ENCODE measurements around the gene HTT. TPM values are rescaled to one million over a fixed set of nuclear protein-coding genes. Genes with fewer than 3 reads are reported as not detected.
"Not testable (repeated sequence)": the region's sequence is repeated elsewhere in the genome, so short reads cannot be mapped to it uniquely, and the experiment has no call there.

The HTT gene
- total RNA-seq, 2 donors from 2014 or later, result 56.3 to 89.5 TPM

DNA sequence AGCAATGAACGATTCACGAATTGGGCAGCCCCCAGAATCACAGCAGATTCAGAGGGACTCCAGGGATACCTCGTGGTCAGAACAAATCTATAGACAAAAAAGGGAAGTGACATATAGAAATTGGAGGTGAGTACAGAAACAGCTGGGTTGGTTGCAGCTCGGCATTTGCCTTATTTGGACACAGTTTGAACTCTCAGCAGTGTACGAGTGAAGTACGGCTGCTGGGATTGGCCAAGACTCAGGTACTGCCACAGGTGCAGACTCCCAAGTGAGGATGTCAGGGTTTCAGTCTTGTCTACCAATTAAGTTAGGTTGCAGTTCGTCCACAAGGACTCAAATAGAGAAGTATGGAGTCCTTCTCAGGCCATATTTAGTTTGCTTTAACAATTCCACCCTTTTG, 28.3 kb upstream of the HTT start:
- Histone ChIP-seq H3K9me3 (no peaks in the 10 kb centered on the region), H3K4me1 (ENCODE audit: control insufficient read depth in 1 of 2, low read depth in 2 of 2) (peaks cover 0 to 19% of the 10 kb centered on the region in 2 donors), H3K27ac (no peak overlapping the region), H3K27me3 (replicated peaks; ENCODE audit: insufficient read depth) (peaks cover 3% of the 10 kb centered on the region), H3K36me3 (no peaks in the 10 kb centered on the region), H3K4me3 (no peak overlapping the region)
- DNase-seq (ENCODE audit: low spot score) (no peak), ATAC-seq (ENCODE audit: insufficient number of reproducible peaks, low FRiP score, low read depth) (no peak)
- TF ChIP-seq, protein P1, sequence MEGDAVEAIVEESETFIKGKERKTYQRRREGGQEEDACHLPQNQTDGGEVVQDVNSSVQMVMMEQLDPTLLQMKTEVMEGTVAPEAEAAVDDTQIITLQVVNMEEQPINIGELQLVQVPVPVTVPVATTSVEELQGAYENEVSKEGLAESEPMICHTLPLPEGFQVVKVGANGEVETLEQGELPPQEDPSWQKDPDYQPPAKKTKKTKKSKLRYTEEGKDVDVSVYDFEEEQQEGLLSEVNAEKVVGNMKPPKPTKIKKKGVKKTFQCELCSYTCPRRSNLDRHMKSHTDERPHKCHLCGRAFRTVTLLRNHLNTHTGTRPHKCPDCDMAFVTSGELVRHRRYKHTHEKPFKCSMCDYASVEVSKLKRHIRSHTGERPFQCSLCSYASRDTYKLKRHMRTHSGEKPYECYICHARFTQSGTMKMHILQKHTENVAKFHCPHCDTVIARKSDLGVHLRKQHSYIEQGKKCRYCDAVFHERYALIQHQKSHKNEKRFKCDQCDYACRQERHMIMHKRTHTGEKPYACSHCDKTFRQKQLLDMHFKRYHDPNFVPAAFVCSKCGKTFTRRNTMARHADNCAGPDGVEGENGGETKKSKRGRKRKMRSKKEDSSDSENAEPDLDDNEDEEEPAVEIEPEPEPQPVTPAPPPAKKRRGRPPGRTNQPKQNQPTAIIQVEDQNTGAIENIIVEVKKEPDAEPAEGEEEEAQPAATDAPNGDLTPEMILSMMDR (IDR thresholded peaks at IDR 0.05), result no peak

DNA sequence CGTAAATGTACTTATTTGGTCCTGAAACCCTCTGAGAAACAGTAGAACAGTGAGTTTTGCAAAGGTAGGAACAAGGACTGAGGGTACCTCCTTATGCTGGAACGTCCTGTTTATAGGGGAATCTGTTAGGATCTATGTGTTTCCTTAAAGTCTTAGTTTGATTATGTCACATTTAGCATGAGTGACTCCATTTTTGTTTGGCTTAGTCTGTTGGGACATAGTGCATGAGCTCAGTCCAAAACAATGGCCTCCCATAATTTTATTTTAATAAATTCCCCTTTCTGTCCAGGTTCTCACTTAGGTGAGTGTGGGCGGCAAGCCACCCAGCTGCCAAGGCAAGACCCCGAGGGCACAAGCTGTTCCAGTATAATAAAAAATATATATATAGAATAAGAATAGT, 27.9 kb upstream of the HTT start:
- Histone ChIP-seq H3K27ac (no peak overlapping the region), H3K4me1 (ENCODE audit: control insufficient read depth in 1 of 2, low read depth in 2 of 2) (peaks cover 0 to 14% of the 10 kb centered on the region in 2 donors), H3K9me3 (no peaks in the 10 kb centered on the region), H3K36me3 (no peaks in the 10 kb centered on the region), H3K27me3 (replicated peaks; ENCODE audit: insufficient read depth) (peaks cover 3% of the 10 kb centered on the region), H3K4me3 (no peak overlapping the region)
- ATAC-seq (ENCODE audit: insufficient number of reproducible peaks, low FRiP score, low read depth) (no peak), DNase-seq (ENCODE audit: low spot score) (no peak)
- TF ChIP-seq, protein P1 (IDR thresholded peaks at IDR 0.05), result no peak

DNA sequence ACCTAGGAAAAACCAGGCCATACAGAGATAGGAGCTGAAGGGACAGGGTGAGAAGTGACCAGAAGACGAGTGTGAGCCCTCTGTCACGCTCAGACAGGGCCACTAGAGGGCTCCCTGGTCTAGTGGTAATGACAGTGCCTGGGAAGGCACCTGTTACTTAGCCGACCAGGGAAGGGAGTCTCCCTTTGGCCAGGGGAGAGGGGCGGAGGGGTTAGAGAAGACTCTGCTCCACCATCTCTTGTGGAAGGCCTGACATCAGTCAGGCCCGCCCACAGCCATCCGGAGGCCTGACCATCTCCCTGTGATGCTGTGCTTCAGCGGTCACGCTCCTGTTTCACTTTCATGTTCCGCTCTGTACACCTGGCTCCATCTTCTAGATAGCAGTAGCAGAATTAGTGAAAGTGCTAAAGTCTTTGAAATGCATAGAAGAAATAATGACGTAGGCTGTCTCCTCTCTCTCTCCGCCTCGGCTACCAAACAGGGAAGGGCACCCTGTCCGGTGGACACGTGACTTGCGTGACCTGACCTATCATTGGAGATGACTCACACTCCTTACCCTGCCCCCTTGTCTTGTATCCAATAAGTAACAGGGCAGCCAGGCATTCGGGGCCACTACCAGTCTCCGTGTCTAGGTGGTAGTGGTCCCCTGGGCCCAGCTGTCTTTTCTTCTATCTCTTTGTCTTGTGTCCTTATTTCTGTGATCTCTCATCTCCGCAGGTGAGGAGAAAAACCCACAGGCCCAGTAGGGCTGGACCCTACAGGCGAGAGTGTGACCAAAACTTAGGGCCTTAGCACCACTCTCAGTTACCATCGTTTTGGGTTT, 26.8 kb upstream of the HTT start:
- no peaks in the 10 kb centered on the region for H3K9me3 ChIP-seq
- peaks cover 0 to 4% of the 10 kb centered on the region in 2 donors for H3K4me1 ChIP-seq (ENCODE audit: control insufficient read depth in 1 of 2, low read depth in 2 of 2)
- TF ChIP-seq, protein P1 (IDR thresholded peaks at IDR 0.05), result peak; percentile 69
- H3K36me3 ChIP-seq, result no peaks in the 10 kb centered on the region
- DNase-seq (ENCODE audit: low spot score) (no peak), ATAC-seq (ENCODE audit: insufficient number of reproducible peaks, low FRiP score, low read depth) (no peak)
- peak overlapping the region; percentile 48 for H3K4me3 ChIP-seq
- peaks cover 3% of the 10 kb centered on the region for H3K27me3 ChIP-seq (replicated peaks; ENCODE audit: insufficient read depth)
- H3K27ac ChIP-seq, result no peak overlapping the region

DNA sequence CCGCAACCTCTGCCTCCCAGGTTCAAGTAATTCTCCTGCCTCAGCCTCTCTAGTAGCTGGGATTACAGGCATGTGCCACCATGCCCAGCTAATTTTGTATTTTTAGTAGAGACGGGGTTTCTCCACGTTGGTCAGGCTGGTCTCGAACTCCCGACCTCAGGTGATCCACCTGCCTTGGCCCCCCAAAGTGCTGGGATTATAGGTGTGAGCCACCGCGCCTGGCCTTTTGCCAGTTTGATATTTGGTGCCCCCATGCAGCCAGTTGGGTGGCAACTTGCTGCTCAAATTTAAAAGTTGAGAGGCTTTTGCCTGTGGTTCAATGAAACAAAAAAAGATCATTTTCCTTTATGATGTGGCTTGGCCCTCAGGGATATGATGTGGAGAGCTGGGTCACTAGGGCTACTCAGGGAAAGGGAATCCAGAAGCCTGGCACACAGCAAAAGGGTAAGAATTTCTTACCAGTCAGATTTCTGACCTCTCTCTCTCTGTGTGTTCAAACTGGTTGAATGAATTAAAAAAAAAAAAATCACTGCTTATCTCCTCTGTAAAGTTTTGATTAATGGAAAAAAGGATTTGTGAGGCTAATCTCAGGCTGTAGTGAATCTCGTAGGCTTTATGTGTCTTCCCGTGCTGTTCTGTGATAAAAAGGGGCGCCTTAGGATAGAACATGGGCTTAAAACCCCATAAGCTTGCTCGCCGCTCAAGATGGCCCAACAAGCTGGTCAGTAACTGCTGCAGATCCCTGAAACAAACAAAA, 23.2 kb upstream of the HTT start:
- ATAC-seq (ENCODE audit: insufficient number of reproducible peaks, low FRiP score, low read depth); H3K9me3 ChIP-seq; DNase-seq (ENCODE audit: low spot score); H3K36me3 ChIP-seq; H3K4me1 ChIP-seq (ENCODE audit: control insufficient read depth in 1 of 2, low read depth in 2 of 2); H3K4me3 ChIP-seq; H3K27me3 ChIP-seq (replicated peaks; ENCODE audit: insufficient read depth); H3K27ac ChIP-seq: not testable (repeated sequence)

DNA sequence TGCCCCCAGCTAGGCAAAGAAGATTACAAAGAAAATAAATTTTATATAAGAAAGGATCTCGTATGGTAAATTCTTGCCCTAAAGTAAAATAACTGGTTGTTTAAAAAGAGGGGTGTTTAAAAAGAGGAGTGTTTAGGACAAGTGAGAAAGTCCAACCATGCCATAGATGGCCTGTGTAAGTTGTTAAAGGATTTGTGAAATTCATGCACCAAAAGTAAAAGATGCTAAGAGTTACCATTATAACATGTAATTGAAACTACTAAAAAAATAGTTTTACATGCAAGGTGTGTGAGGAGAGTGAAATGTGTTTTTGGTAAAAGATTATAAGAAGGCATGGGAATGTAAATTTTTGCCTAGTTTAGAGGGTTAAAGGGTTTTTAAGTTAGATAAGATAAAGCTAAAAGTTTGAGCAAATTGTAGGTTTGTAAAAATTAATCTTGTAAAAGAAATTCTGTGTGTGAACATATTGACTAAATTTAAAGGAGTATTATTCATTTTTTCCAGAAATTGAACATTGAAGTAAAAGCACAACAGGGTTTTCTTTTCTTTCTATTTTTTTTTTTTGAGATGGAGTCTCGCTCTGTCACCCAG, 20.2 kb upstream of the HTT start:
- no peaks in the 10 kb centered on the region for H3K4me1 ChIP-seq (ENCODE audit: control insufficient read depth in 1 of 2, low read depth in 2 of 2)
- no peaks in the 10 kb centered on the region for H3K36me3 ChIP-seq
- H3K9me3 ChIP-seq, result no peaks in the 10 kb centered on the region
- TF ChIP-seq, protein P1 (IDR thresholded peaks at IDR 0.05), result no peak
- ATAC-seq (ENCODE audit: insufficient number of reproducible peaks, low FRiP score, low read depth), result no peak
- no peak overlapping the region for H3K27ac ChIP-seq
- DNase-seq (ENCODE audit: low spot score), result no peak
- no peak overlapping the region for H3K4me3 ChIP-seq
- H3K27me3 ChIP-seq (replicated peaks; ENCODE audit: insufficient read depth), result no peaks in the 10 kb centered on the region

Data from thoracic aorta (tissue), 2 donors.